HG02885 (cell line): ENCODE results near the gene PIEZO2.

Source experiments
- ATAC-seq: cut with Tn5 transposase; IDR thresholded peaks from one replicate; pipeline ENCODE4 v1.9.1; 2021; ENCODE audit warnings: mild to moderate bottlenecking; ENCODE audit not compliant: unreplicated experiment, poor library complexity

PIEZO2 gene

GRCh38 chr18:10997885-10998284 lies 151.5 kb downstream of the PIEZO2 start:
- no peak for ATAC-seq

- ATAC-seq: no peak
Measured at GRCh38 chr18:10995550-10995949, 153.8 kb downstream of the PIEZO2 start.

GRCh38 chr18:10989486-10989885 lies 159.9 kb downstream of the PIEZO2 start:
- no peak for ATAC-seq

GRCh38 chr18:10985689-10986088 lies 163.7 kb downstream of the PIEZO2 start:
- no peak for ATAC-seq

- ATAC-seq: no peak
Measured at GRCh38 chr18:10979411-10979810, 170.0 kb downstream of the PIEZO2 start.

GRCh38 chr18:10977042-10977441 lies 172.3 kb downstream of the PIEZO2 start:
- ATAC-seq: no peak

- no peak for ATAC-seq
Measured at GRCh38 chr18:10973567-10974203, 175.7 kb downstream of the PIEZO2 start.

- ATAC-seq: no peak
Measured at GRCh38 chr18:10971717-10972116, 177.7 kb downstream of the PIEZO2 start.

GRCh38 chr18:10965119-10965518 lies 184.2 kb downstream of the PIEZO2 start:
- no peak for ATAC-seq

- no peak for ATAC-seq
Measured at GRCh38 chr18:10953672-10954071, 195.7 kb downstream of the PIEZO2 start.

- ATAC-seq: peak; percentile 39
Measured at GRCh38 chr18:10951631-10952544, 197.5 kb downstream of the PIEZO2 start.

GRCh38 chr18:10950876-10951630 lies 198.3 kb downstream of the PIEZO2 start:
- peak; percentile 59 for ATAC-seq

GRCh38 chr18:10950080-10950875 lies 199.1 kb downstream of the PIEZO2 start:
- no peak for ATAC-seq

- ATAC-seq: no peak
Measured at GRCh38 chr18:10949655-10950054, 199.7 kb downstream of the PIEZO2 start.

- ATAC-seq: no peak
Measured at GRCh38 chr18:10948421-10948820, 200.9 kb downstream of the PIEZO2 start.

GRCh38 chr18:10946058-10946457 lies 203.3 kb downstream of the PIEZO2 start:
- ATAC-seq: no peak

GRCh38 chr18:10942998-10943397 lies 206.4 kb downstream of the PIEZO2 start:
- ATAC-seq: no peak

GRCh38 chr18:10939822-10940221 lies 209.5 kb downstream of the PIEZO2 start:
- no peak for ATAC-seq

- ATAC-seq: no peak
Measured at GRCh38 chr18:10937743-10938640, 211.4 kb downstream of the PIEZO2 start.
